Femur (tissue), 1 donor: ENCODE measurements around the gene LHX2.

Experiments used
- DNase-seq: peaks from one replicate; pipeline ENCODE4 v3.0.0-alpha.2; 2017

The LHX2 gene

DNA sequence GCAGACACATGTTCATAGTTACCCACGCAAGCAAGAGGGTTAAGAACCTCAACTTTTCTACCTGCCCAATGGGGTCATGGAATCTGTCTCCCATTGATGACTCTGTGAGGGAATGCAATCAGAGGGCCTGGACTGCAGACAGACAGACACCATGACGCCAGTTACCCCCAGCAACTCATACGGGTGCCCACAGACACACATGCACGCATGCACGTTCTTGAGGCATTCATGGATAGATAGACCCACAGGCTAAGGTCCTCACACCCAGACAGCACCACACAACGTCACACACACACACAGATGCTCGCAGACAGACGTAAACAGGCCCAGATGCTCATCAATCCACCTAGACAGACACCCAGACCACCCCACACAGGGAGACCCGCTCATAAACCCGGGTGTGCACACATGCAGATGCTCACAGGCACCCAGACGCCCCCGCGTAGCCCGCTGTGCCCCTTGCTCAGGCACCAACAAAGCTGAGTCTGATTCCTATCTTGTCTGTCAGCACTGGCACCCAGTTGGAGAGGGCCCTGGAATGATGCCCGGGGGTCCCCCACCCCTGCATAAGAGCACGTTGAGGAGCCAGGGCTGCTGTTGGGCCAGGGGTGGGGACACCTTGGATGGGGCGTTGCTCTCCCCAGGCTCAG lies 23.6 kb downstream of the LHX2 start:
- no peak for DNase-seq

DNA sequence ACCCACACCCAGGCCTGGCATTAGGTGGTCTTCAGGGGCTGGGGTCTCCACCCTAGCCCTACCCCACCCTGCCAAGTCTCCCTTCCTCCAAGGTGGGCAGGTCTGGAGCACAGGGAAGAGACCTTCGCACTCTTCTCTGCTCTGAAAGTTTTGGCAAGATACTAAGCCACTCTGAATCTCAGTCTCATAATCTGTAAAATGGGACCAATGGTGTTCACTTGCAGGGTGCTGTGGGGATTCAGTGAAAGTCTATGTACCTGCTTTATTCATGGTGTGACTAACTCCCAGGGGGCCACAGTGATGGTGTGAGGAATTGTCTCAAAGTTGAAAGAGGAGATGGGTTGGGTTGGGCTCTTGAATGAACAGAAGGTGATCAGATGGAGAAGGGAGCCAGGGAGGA lies 25.0 kb downstream of the LHX2 start:
- no peak for DNase-seq

DNA sequence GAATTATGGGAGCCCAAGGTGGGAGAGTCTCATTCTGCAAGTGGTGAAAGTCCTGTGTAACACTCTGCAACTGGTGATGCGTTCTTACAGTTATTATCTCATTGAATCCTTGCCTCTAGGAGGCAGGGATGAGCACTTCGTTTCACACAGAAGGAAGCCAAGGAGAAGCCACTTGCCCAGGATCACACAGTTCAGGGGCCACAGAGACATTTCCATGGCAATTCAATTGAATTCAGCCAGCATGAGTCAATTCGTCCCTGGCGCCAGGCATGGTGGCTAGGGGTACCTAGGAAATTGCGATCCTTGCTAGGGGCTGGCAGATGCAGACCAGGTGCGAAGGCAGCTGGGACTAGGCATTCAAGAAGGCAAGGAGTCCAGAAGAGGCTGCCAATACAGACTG lies 26.2 kb downstream of the LHX2 start:
- DNase-seq: no peak

DNA sequence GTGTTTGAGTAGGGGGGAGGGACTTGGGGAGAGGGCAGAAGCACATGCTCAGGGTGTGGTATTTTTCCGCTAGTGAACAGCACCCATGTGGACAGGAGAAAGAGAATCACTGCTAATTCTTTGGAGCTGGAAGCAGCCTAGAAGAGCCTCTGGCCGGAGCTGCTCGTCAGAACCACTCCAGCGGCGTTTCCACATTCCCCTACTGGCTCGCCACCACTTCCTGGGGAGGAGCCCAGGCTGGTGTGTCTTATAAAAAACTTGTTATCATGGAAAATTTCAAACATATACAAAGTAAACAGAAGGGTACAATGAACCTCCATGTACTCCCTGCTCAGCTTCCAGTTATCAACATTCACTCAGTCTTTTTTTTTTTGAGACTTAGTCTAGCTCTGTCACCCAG lies 26.7 kb downstream of the LHX2 start:
- DNase-seq: no peak

DNA sequence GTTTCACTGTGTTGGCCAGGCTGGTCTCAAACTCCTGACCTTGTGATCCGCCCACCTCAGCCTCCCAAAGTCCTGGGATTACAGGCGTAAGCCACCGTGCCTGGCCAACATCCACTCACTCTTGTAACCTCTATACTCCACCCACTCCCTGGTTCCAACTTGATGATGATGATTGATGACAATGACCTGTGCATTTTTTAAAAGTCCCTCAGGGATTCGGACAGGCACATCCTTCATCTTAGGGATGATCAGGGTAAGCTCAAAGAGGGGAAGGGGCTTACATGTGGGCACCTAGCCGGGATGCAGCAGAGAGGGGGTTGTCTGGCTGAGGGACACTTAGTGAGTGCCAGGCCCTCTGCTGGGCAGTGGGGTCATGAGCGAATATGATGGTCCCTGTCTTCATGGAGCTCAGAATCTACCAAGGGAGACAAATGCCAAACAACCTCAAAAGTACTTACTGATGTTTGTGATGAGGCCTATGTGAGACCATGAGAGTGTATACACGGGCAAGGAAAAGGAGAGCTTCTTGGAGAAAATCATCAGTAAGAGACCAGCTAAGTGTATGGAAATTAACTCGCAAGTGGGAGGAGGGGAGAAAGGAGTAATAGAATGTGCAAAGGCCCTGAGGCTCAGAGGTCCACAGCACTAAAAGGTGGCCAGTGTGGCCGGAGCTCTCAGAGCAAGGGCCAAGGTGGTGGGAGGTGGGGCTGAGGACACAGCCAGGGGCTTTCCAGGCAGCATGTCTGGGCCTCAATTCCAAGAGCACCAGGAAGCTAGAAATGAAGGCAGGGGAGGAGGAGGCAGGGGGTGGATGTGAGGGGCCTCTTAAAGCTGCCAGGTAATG lies 27.4 kb downstream of the LHX2 start:
- DNase-seq: no peak

DNA sequence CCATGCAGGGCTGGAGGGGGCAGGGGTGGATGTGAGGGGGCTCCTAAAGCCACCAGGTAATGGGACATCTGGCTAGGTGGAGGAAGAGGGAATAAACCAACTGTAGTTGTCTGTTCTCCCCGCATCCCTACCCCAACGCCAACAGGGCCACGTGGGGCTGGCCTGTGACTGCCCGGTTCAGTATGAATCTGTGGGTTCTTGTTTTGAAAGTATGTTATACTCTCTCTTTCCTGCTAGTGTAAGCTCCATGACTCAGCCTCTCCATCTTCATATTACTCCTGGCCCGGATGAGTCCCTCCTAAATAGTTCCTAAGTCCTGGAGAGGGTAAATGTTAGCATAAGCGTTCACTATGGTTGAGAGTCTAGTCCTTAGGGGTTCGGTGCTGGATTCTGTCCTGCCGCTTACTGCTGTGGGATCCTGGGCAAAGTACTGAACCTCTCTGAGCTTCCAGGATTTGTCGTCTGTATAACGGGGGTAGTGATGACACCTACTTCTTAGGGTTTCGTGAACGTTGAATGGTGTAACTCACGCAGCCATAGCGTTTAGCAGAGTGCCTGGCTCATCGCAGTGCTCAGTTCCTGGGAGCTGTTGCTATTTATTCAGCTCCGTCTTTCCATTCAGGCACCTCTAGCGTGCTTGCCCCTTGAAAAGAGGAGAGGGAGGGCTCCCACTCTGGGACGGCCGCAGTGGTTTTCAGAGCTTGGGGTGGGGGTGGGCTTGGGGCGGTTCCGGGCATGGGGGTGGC lies 28.8 kb downstream of the LHX2 start:
- DNase-seq: no peak

DNA sequence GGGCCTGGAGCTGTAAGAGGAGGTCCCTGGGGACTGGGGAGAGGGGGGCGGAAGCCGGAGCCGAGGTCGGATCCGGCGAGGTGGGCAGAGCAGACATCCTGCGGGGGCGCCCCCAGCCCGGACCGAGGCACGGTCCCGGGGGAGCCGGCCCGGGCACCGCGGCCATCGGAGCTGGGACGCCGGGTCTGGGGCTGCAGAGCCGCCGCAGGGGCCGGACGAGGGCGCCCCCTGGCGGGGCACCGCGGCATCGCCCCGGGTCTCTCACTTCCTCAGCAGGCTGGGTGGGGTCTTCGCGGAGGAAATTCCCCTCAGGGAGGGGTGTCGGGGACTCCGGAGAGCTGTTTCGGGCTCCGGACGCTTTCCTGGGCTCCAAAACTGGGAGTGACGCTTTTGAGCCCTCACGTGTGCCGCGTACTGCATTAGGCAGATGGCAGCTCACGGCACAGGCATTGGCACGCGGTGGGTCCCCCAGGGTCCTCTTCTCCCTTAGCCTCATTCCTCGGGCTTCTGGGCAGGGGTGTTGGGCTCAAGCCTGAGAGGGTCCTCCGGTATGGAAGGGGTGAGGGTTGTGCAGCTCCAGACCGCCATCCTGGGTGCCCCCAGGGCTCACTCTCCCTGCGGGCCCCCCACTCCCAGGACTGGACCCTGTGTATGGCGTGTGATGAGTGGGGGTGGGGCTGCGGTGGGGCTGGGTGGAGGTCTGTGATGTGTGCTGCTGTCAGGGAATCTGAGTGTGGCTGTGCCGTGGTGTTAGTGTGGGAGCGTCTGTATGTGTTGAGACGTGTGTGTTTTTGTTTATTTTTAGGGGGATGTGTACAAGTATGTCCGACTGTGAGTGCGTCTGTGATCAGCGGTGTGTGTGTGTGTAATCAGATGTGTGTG lies 29.6 kb downstream of the LHX2 start:
- peak; percentile 52 for DNase-seq

DNA sequence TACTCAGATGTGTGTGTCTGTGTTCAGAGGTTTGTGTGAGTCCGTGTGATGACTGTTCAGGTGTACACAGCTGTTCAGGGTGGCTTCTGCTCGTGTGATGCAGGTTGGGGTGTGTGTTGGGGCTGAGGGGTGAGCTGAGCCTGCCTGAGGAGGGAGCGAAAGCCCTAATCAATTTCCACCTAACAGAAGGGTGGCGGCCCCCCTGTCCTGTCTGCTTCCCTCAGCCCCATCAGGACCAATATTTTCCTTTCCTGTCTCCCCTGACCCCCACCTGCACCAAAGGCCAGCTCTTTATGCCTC lies 30.2 kb downstream of the LHX2 start:
- DNase-seq: no peak

DNA sequence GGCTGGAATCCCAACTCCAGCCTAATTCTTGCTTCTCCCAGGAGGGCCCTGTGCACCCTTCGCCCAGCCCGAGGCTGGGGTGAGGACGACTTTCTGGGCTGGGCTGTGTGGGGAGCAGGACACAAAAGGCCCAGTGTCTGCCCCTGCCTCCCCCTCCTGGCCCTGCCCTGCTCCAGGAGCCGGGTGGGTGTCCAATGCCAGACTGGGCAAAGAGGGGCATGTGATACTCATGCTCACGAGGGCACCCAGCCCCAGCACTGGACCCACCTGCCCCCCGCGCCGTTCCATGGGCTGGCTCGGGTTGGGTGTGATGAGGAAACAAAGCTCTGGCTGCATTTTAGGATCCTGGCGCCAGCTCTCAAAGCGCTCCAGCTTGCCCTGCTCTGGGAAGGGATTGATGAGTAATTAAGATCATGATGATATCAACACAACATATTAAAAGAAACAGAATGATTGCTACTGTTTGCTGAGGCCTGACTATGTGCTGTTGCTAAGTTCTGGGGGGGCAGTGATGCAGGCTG lies 30.7 kb downstream of the LHX2 start:
- no peak for DNase-seq

DNA sequence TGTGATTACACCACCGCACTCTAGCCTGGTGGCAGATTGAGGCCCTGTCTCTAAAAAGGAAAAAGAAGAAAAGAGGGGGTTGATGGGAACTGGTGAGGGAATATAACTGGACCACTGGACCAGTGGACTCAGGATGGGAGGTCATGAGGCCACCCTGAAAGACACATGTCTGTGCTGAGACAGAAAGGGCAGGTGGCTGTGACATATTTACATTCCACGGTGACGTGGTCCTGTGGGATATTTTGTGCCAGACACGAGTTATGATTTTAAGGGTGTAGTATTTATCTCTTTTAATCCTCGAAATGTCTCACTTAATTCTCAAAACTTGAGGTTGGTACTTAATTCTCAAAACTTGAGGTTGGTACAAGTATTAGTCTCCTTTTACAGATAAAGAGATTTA lies 32.9 kb downstream of the LHX2 start:
- DNase-seq: no peak

DNA sequence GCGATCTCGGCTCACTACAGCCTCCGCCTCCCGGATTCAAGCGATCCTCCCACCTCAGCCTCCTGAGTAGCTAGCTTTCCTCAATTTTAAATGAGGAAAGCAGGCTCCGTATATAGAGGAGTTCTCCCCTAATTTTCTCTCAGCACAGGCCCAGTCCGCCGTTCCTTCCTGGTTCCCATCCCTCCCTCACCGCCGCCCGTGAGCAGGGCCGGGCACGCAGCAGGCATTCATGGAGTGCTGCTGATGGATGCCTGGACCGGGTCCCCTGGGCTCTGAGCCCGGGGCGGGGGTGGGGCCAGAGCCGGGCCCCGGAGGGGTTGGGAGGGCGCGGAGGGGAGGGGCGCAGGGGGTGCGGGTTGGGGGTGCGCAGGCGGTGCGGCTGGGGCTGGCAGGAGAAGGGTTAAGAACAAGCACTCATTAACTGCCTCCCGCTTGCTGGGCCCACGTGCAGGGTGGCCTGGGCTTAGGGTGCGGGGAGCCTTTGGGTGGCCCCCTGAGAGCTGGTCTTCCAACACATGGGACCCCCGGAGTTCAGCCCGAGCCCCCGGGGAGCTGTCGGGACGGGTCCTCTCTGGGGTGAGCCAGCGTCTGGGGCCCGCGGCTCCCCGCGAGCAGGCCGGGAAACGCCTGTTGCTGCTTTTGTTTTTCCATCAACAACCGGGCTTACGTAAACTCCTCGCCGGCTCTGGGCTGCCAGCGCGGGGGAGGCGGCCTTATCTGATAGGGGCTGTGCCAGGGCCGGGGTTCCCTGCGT lies 33.7 kb downstream of the LHX2 start:
- peak; percentile 40 for DNase-seq

DNA sequence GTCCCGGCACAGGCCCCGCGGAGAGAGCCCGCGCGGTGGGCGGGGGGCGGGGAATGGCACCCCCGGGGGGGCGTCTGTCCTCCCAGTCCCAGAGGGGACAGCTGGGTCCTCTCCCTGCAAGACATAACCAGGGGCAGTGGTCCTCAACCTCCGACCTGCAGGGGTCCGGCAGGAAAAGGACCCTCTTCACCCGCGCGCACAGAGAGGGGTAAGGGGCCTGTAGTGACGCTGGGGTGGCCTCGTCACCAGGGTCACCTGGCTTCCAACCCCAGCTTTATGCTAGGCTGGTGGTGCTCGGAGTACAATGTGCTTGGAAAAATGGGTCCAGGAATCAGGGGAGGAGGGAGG lies 34.2 kb downstream of the LHX2 start:
- no peak for DNase-seq

DNA sequence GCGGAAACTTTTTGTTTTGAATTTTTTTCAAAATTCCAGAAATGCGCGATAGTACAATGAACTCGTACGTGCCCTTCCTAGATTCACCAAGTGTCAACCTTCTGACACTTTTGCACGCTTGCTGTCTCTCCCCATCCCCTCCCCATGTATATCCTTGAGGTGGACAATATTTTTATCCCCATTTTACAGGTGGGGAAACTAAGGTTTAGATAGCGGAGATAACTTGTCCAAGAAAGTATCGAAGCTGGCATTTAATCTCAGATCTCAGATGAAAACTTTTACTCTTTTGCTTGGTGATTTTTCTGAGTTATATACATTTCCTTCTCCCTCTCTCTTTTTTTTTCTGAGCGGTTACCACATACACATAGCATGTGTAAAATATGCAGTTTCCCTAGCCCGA lies 34.6 kb downstream of the LHX2 start:
- no peak for DNase-seq

DNA sequence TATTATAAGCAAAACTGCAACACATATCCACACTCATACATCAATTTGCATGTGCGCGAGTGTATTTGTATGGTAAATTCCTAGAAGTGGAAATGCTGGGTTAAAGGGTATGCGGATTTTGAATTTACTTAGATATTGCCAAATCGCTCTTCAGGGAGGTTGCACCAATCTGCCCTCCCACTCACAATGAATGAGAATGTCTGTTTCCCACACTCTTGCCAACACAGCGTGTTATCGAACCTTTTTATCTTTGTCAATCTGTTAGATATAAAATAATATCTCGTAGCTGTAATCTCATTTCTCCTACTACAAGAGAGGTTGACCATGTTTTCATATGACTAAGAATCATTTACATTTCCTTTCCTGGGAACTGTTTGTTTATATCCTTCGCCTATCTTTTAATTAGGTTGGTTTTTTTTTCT lies 35.7 kb downstream of the LHX2 start:
- no peak for DNase-seq

DNA sequence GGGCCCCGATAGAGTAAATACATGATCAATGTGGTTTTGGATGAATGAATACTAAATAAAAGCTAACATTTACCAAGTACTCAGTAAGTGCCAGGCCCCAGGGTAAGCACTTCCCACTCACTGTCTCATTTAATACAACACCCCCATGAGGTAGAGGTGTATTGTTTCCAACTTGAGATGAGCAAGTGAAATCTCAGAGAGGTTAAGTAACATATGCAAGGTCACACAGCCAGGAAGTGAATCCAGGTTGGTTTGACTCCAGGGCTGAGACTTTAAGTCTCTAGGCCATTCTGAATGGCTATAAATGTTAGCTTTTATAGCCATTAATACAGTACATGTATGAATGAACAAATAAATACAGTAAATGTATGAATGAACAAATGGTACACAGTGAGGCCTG lies 39.4 kb downstream of the LHX2 start:
- DNase-seq: no peak

DNA sequence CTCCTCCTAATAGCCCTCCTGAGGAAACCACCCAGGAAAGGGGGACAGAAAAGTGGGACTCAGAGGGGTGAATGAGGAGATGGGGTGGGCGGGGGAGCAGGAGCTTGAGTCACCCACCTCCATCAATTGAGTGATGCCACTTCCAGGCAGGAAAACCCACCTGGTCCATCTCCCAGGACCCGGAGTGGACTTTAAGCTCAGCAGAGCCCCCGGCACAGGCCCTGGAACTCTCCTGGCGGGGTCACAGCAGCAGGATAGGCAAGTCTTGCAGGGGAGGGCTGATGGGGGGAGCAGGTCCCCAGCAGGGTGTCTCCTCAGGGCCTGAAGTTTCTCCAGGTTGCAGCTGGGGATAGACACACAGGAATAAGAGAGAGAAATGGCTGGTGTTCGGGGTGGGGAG lies 40.8 kb downstream of the LHX2 start:
- DNase-seq: no peak

DNA sequence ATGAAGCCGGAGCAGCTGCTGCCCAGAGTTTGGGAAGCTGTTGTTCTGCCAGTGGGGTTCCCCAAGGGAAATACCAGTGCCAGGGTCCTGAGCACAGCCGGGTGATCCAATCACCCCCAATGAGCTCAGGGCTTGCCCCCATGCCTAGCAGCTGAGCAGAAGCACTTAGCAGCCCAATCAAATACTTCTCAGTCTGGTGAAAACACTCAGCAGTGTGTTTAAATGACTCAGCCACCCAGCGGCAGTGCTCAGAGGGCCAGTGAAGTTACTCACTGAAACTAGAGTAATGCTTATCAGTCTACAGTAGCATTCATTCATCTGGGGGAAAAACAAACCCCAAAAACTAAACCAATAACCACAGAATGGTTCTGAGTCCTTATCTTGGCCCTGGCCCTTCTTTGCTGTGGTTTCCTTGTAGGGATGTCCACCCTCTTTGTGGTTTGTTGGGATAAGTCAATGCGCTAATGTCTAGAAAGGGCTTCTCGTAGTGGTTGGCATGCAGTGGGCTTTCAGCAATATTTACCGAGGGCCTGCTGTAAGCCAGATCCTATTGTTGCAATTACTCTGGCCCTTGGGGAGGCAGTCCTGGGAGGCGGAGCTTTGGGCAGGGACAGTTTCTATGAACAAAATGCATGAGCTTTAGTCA lies 43.1 kb downstream of the LHX2 start:
- DNase-seq: no peak

DNA sequence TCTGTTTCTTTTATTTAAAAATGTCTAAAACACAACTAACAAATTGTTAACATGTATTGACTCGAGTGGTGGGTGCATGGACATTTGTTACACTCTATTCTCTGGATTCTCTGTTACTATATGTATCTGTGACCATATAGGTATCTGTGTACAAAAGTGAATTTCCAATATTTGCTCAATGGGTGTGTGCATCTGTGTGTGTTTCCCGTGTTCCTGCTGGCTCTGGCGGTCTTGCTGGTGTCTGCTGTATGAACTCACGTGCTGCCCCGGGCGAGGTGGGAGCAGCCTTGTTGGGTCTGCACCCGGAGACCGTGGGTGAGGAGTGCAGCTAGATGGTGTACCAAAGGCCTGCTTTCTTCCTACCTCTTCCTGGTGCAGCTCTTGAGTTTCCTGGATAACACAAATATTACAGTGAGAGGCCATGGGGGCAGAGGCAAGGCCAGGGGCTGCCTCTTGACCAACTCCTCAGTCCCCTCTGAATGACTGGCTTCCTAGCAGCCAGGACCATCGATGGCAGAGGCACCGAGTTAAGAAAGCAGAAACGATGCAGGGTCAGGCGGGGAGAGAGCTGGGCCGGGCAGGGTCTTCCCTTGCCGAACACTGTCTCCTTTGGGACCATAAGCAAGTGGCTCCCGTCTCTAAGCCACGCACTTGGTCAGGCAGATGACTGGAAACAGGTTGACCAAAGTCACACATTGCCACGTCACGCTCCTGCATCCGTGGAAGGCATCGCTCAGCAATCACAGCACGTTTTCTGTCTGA lies 49.5 kb downstream of the LHX2 start:
- DNase-seq: no peak

DNA sequence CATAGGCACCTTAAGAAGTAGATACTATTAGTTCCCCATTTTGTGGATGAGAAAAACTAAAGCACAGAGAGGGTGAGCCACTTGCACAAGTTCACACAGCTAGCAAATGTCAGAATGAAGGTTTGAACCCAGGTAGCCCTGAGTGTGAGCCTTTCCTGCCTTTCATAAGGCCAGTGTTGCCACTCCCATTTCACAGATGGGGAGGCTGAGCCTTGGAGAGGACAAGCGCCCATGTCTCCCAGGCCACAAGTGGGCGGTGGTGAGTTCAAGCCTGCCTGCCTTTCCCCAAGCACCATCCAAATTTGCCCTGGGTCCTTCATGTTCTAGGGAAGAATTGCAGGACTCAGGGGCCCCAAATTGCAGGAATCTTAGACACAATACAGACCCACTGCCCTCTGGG lies 50.6 kb downstream of the LHX2 start:
- DNase-seq: no peak

DNA sequence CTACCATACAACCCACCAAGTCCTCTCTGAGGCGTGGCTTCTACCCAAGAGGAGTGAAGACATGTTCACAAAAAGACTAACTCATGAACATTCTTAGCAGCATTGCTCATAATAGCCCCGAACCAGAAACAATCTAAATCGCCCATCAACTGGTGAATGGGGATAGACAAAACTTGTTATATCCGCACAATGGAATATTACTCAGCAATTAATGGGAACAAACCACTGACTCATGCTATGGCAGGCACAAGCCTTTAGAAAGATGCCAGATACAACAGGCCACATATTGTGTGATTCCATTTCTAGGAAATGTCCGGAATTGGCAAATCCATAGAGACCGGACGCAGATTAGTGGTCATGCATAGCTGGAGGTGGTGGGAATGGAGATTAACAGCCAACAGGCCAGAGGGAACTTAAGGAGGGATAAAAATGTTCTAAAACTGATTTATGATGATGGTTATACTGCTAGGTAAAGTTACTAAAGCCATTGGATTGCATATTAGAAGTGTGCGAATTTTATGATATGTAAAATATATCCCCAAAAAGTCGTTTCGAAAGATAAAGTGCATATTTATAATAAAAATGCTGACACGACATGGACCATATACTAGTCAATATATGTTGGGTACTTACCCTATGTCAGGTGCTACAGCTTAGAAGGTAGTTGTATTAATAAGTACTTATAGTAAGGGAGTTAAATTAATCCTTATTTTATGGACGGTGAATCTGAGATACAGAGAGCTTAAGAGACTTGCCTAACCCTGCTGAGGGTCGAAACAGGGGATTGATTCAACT lies 55.4 kb downstream of the LHX2 start:
- no peak for DNase-seq
